Measurements from ENCODE around the gene NCAPD3.
"Not testable (repeated sequence)": the region's sequence is repeated elsewhere in the genome, so short reads cannot be mapped to it uniquely, and the experiment has no call there.

NCAPD3 gene

DNA sequence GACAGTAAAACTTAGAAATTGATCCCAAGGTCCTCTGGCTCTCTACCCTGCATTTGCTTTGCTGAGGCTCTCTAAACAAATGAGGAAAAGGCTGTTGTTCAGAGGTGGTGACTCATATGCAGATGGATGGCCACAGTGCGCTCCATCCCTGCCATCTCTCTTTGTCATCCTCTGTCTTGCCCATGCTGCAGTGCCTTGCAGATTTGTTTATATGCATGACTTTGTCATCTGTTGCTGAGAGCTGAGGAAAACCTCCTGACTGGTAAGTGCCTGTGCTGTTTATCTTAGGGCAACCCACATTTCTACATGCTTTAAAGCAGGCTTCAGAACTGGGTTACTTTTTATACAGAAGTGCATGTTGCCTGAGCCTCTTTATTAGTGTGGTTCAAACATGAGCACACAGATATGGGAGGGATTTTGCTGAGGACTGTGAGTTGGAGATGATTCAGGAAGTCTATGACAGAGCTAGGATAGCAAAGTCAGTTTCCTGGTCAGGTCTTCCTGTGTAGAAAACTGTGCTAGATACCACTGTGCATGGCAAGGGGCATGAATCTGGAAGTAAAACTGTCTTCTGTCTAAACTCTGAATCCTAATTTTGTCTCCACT is 97.4 kb downstream of the NCAPD3 start:
- peak in 1 of 2 experiments; percentile 6 for DNase-seq

DNA sequence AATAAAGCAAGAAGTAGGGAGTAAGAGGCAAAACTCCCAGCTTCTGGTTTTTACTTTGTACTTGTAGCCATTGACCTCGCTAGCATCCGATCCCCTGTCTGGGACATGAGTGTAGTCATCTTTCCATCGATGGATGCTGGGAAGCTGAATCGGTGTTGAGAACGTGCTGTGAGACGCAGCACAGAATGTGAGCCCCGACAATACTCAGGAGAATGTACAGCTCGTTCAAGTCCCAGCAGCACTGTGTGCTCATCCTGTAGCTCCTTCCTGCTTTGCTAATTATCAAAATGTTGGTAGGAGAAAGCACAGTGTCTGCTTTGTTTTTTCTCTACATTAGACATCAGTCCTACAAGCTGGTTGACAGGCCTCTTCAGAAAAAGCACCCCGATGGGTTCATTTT is 98.3 kb downstream of the NCAPD3 start:
- DNase-seq, result no peak

DNA sequence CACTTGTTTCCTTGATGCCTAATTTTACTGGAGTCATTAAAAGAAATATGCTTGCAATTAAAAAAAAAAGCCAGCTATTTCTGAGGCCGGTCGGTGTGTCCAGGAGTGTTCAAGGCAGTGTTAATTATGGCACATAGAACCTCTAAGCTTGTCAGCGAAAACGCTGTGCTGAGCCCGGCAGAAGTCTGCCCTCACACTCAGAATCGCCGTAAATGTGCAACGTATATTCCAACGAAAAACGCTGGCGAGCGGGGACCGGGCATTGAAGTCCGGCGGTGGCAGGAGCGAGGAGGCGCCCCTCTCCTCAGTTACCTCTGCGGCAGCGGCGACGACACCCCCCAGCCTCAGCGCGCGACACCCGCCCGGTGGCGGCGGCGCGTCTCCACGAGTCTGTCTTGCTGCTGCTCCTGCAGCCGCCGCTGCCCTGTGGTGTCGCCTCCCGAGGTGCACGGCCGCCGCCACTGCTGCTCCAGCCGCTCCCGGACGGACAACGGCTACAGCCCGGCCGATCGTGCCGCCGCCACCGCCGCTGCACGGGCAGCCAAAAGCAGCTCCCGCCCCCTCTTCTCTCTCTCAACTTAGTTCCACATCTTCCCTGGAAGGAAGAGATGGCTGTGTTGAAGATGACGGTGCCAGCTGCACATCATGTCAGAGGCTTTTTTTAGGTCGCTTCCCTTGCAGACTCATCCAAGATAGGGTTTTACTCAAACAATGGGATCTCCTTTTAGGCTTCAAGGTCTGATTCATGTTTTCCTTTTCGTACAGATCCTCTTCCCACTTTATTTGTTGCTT is 98.9 kb downstream of the NCAPD3 start:
- peak; percentile 30 to 46 for DNase-seq

DNA sequence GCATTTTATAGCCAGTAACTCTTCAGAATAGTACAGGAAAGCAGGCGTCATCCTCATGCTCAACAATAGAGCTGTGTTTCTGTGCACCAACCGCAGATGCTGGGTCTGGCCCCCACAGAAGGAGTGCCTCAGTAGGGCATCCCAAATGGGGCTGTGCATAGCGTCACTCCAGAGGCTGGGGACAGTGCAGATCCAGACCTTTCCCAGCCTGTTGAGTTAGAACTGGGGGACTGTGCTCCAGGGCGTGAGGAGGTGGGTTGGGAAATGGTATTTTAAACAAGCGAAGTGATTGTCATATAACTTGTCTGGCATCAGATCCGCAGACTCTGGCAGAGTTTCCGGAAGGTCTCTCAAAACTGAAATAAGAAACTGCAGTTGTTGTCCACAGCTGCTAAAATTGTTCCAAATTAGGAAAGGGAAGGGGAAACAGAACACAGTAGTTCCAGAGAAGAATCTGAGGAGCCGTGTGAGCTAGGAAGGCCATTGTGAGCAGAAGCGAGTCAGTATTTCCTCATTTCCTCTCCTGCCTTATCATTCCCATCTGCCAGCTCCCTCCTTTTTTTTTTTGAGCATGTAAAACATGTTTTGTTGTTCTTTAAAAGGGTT is 102.7 kb downstream of the NCAPD3 start:
- peak in 1 of 2 experiments; percentile 9 for DNase-seq

DNA sequence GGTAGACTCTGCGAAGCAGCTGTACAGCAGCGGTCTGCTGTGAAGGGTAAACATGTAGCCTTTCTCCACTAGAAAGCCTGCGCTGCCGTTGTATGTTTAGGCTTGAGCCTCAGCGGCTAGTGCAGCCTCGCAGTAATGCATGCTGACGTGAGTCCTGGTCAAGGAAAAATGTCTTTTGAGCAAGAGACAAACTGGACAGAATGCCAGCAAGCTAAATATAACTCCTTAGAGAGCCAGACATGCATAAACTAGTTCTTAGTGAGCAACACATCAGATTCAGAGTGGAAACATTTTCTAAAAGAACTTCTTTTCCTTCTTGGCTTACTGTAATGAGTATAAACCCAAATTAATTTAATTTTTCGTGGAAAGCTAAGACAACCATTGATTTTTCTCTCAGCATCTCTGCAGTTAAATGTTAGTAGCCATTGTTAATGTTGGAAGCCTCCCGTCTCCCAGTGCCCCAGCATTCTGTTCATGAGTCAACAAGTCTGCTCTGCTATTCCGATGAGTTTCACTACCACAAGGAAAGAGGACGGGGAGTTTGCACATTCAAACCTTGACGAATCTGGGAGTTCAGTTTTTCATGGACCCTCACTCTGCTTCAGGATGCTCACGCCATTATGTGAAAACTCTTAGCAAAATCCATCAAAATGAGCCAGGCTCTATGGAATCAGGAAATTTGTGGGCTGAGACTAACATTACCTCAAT is 103.5 kb downstream of the NCAPD3 start:
- DNase-seq, result no peak

DNA sequence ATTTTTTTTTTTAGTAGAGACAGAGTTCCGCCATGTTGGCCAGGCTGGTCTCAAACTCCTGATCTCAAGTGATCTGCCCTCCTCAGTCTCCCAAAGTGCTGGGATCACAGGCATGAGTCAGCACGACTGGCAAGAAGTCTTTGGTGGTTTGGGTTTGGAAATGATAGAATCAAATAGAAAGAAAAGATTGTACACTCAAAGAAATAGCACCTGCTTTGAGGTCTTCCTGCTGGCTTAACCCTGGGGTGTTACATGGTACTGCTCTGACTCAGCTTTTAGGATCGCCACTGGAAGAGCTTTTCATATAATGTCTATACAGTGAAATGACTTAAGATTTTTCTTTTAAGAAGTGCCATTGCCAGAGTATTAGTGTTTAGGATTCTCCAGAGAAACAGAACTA is 104.7 kb downstream of the NCAPD3 start:
- DNase-seq, result no peak

DNA sequence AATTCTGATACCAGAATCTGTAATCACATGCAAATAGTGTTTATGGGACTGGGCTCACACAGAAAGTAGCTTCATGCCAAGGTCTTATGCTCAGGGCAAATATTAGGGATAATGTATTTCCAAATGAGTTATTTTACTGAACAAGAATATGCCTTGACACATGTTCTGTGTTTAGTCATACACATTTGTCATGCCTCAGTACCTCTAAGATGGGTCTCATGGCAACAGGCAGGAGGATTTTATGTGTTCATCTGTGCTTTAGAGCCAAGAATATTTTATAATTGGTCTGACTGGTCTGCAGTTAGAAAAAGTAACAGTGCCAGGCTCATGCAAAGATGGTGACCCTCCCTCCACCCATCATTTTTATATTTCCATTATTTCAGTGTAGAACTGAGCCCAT is 105.8 kb downstream of the NCAPD3 start:
- DNase-seq, result no peak

DNA sequence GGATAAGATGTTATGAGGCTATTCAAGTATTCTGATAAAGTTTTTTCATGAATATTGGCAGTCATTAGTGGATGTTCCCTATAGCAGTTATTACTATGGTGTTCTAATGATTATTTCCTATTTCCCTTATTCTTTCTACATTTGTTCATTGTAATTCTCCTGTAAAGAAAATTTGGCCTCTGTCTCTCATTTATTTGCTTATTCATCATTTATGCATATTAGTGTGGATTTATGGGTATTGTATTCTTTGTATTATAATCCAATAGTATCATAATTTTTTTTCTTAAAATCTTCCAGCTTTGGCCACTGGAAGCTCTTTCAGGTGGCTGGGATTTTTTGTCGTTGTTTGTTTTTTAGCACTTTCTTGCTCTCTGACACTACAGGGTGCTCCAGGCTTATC is 107.6 kb downstream of the NCAPD3 start:
- DNase-seq, result no peak

DNA sequence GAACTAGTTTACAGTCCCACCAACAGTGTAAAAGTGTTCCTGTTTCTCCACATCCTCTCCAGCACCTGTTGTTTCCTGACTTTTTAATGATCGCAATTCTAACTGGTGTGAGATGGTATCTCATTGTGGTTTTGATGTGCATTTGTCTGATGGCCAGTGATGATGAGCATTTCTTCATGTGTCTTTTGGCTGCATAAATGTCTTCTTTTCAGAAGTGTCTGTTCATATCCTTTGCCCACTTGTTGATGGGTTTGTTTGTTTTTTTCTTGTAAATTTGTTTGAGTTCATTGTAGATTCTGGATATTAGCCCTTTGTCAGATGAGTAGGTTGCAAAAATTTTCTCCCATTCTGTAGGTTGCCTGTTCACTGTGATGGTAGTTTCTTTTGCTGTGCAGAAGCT is 110.0 kb downstream of the NCAPD3 start:
- DNase-seq, result not testable (repeated sequence)

DNA sequence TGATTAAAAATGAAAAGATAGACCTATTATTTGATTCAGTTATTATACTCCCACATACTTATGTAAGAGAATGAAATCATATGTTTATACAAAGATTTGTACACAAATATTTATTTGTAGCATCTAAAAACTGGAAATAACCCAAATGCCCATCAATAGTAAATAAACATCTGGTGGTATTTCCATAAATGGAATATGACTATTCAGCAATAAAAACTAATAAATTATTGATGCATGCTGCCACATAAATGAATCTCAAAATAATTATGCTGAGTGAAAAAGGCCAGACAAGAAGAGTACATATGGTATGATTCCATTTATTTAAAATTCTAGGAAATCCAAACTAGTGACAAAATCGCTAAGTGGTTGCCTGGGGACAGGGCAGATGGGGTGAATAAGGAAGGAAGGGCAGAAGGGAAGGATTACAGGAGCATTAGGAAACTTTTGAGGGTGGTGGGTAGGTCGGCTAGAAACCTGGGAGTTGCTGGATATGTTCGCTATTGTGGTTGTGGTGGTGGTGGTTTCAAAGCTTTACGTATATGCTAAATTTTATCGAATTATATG is 113.4 kb downstream of the NCAPD3 start:
- no peak for DNase-seq
